ENCODE results near the gene CTSA. TPM values are rescaled to one million over a fixed set of nuclear protein-coding genes. Genes with fewer than 3 reads are reported as not detected.

The CTSA gene
- total and polyA plus RNA-seq, 9 donors = 45.0 to 210 (median 110) TPM

DNA sequence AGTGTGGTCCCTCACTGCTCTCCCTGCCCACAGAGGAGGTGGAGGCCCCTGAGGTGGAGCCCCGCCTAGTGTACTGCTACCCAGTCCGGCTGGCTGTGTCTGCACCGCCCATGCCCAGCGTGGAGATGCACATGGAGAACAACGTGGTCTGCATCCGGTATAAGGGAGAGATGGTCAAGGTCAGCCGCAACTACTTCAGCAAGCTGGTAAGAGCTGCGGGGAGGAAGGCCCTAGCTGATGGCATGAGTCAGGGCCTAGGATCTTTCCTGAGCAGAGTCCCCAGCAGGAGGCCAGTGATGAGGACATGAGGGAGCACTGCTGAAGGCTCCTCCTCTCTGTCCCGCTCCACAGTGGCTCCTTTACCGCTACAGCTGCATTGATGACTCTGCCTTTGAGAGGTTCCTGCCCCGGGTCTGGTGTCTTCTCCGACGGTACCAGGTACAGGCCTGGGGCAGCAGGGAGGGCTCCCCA lies 54.6 kb downstream of the CTSA start:
- H3K4me3 ChIP-seq = no peak overlapping the region
- intact Hi-C loops (cut with DNase I) = loop anchor here in 2 of 4 donors (5.0 to 10.0 kb wide), 2 partner anchors 53 to 61 kb away; partner anchors contain the start of genes CTSA (in 1 of the 2), NEURL2 (in 1 of the 2), SPATA25 (in 1 of the 2) and ZSWIM1 (in 1 of the 2)
- DNase-seq = peak in 4 of 5 donors; percentile 58 to 72 (median 65)
- H3K4me1 ChIP-seq (ENCODE audit: insufficient read depth) = peaks cover 16% of the 10 kb centered on the region
- no peaks in the 10 kb centered on the region for H3K9me3 ChIP-seq
- no peaks in the 10 kb centered on the region for H3K27me3 ChIP-seq
- TF ChIP-seq POLR2A (IDR thresholded peaks at IDR 0.05) (no peak), EP300 (IDR thresholded peaks at IDR 0.05) (no peak)
- TF ChIP-seq, protein P1, sequence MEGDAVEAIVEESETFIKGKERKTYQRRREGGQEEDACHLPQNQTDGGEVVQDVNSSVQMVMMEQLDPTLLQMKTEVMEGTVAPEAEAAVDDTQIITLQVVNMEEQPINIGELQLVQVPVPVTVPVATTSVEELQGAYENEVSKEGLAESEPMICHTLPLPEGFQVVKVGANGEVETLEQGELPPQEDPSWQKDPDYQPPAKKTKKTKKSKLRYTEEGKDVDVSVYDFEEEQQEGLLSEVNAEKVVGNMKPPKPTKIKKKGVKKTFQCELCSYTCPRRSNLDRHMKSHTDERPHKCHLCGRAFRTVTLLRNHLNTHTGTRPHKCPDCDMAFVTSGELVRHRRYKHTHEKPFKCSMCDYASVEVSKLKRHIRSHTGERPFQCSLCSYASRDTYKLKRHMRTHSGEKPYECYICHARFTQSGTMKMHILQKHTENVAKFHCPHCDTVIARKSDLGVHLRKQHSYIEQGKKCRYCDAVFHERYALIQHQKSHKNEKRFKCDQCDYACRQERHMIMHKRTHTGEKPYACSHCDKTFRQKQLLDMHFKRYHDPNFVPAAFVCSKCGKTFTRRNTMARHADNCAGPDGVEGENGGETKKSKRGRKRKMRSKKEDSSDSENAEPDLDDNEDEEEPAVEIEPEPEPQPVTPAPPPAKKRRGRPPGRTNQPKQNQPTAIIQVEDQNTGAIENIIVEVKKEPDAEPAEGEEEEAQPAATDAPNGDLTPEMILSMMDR (IDR thresholded peaks at IDR 0.05) = no peak
- 39 to 81% (median 42%) methylated on average over 13 of the region's 13 CpGs for WGBS, 3 donors
- H3K27ac ChIP-seq = peak overlapping the region; percentile 85 to 88
- no peaks in the 10 kb centered on the region for H3K36me3 ChIP-seq

DNA sequence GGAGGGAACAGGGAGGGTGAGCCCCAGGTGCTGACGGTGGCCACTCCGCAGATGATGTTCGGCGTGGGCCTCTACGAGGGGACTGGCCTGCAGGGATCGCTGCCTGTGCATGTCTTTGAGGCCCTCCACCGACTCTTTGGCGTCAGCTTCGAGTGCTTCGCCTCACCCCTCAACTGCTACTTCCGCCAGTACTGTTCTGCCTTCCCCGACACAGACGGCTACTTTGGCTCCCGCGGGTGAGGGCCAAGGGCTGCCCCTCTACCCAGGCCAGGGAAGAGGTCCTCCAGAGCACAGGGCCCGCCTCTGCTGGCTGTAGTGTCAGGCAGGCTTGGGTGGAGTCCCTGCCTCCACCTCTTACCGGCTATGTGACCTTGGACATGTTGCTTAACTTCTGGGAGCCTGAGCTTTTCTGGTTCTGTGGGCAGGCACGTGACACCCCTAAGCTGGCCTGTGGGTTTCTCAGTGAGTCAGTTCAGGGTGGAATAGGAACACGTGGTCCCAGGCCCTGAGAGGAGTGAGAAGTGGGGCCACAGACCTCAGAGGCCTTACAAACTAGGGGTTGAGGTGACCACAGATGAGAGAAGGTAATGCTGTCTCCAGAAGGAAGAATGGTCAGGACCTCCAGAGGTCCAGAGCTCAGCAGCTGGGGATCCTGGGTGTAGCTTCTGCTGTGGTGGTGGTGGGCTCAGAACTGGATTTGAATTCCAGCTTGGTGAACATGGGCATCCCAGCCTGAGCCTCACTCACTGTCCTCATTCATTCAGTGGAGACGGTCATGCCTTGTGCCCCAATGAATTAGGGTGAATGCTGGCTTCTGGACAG lies 55.2 kb downstream of the CTSA start:
- Histone ChIP-seq H3K27ac (peak overlapping the region; percentile 85 to 88), H3K4me1 (ENCODE audit: insufficient read depth) (peaks cover 16% of the 10 kb centered on the region), H3K27me3 (no peaks in the 10 kb centered on the region), H3K36me3 (no peaks in the 10 kb centered on the region), H3K4me3 (no peak overlapping the region), H3K9me3 (no peaks in the 10 kb centered on the region)
- TF ChIP-seq POLR2A (IDR thresholded peaks at IDR 0.05) = no peak
- no peak for TF ChIP-seq EP300 (IDR thresholded peaks at IDR 0.05)
- TF ChIP-seq, protein P1 (IDR thresholded peaks at IDR 0.05) = no peak
- 37 to 52% (median 40%) methylated on average over 18 to 20 of the region's 20 CpGs for WGBS, 3 donors
- intact Hi-C loops (cut with DNase I) = loop anchor here in 2 of 4 donors (5.0 to 10.0 kb wide), 2 partner anchors 54 to 62 kb away; partner anchors contain the start of genes CTSA (in 1 of the 2), NEURL2 (in 1 of the 2), SPATA25 (in 1 of the 2) and ZSWIM1 (in 1 of the 2)
- peak; percentile 78 to 89 (median 84) for DNase-seq

DNA sequence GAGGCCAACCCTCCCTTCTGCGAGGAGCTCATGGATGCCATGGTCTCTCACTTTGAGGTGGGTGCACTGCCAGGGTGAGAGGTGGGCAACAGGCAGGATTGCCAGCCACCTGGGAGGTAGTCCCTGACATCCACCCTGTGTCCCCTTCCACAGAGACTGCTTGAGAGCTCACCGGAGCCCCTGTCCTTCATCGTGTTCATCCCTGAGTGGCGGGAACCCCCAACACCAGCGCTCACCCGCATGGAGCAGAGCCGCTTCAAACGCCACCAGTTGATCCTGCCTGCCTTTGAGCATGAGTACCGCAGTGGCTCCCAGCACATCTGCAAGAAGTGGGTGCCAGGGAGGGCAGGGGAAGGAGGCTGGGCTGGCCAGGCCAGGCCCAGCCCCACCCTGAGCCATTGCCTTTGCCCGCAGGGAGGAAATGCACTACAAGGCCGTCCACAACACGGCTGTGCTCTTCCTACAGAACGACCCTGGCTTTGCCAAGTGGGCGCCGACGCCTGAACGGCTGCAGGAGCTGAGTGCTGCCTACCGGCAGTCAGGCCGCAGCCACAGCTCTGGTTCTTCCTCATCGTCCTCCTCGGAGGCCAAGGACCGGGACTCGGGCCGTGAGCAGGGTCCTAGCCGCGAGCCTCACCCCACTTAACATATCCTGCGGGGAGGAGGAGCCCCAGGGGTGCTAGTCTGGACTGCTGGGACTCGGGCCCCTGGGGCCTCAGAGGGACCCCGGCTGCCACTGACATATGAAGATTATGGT lies 56.2 kb downstream of the CTSA start:
- H3K4me3 ChIP-seq = no peak overlapping the region
- no peaks in the 10 kb centered on the region for H3K36me3 ChIP-seq
- 73 to 78% (median 75%) methylated on average over 21 to 29 of the region's 29 CpGs for WGBS, 3 donors
- intact Hi-C loops (cut with DNase I) = loop anchor here in 2 of 4 donors (5.0 to 10.0 kb wide), 2 partner anchors 55 to 62 kb away; partner anchors contain the start of genes CTSA (in 1 of the 2), NEURL2 (in 1 of the 2), SPATA25 (in 1 of the 2) and ZSWIM1 (in 1 of the 2)
- H3K4me1 ChIP-seq (ENCODE audit: insufficient read depth) = peaks cover 16% of the 10 kb centered on the region
- TF ChIP-seq, protein P1 (IDR thresholded peaks at IDR 0.05) = no peak
- TF ChIP-seq EP300 (IDR thresholded peaks at IDR 0.05) = no peak
- TF ChIP-seq POLR2A (IDR thresholded peaks at IDR 0.05) = no peak
- H3K27ac ChIP-seq = peak overlapping the region; percentile 75 to 88
- H3K9me3 ChIP-seq = no peaks in the 10 kb centered on the region
- no peaks in the 10 kb centered on the region for H3K27me3 ChIP-seq
- DNase-seq = peak in 1 of 5 donors; percentile 46

DNA sequence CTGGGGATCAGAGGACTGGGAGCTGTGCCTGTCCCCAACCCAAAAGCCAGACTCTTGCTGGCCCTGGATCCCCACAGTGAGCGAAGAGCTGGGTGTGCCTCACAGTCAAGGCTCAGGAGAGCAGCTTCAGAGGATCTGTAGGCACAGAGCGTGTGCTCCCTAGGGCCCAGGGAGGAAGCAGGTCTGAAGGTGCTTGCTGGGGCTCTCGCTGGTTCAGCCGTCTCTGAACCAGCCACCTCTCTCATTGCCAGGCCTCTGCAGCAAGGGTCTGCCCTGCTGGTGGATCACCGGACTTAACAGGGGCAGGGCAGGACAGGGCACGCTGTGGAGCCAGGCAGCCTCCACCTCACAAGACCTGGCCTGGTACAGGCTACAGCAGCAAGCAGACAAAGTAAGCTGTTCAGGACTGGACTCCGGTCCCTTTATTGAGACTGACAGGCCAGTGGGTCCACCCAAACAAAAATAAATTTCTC lies 57.2 kb downstream of the CTSA start:
- Histone ChIP-seq H3K27me3 (no peaks in the 10 kb centered on the region), H3K9me3 (no peaks in the 10 kb centered on the region), H3K36me3 (no peaks in the 10 kb centered on the region), H3K4me1 (ENCODE audit: insufficient read depth) (peaks cover 16% of the 10 kb centered on the region), H3K27ac (peak overlapping the region in 1 of 2 donors; percentile 88), H3K4me3 (no peak overlapping the region)
- WGBS, 3 donors = 80 to 84% (median 84%) methylated on average over 7 of the region's 7 CpGs
- TF ChIP-seq, protein P1 (IDR thresholded peaks at IDR 0.05) = no peak
- no peak for TF ChIP-seq EP300 (IDR thresholded peaks at IDR 0.05)
- no peak for TF ChIP-seq POLR2A (IDR thresholded peaks at IDR 0.05)
- intact Hi-C loops (cut with DNase I) = loop anchor here in 2 of 4 donors (5.0 to 10.0 kb wide), 2 partner anchors 56 to 63 kb away; partner anchors contain the start of genes CTSA (in 1 of the 2), NEURL2 (in 1 of the 2), SPATA25 (in 1 of the 2) and ZSWIM1 (in 1 of the 2)
- DNase-seq = no peak

Data from ovary (tissue), 9 donors.